ENCODE measurements around the gene IPPK. TPM values are rescaled to one million over a fixed set of nuclear protein-coding genes. Genes with fewer than 3 reads are reported as not detected.
A peak's percentile ranks its signal among the peaks of the same experiment; 100 is the strongest.

The IPPK gene
- total RNA-seq, 3 donors from 2014 or later, result 6.8 to 9.0 (median 7.7) TPM

DNA sequence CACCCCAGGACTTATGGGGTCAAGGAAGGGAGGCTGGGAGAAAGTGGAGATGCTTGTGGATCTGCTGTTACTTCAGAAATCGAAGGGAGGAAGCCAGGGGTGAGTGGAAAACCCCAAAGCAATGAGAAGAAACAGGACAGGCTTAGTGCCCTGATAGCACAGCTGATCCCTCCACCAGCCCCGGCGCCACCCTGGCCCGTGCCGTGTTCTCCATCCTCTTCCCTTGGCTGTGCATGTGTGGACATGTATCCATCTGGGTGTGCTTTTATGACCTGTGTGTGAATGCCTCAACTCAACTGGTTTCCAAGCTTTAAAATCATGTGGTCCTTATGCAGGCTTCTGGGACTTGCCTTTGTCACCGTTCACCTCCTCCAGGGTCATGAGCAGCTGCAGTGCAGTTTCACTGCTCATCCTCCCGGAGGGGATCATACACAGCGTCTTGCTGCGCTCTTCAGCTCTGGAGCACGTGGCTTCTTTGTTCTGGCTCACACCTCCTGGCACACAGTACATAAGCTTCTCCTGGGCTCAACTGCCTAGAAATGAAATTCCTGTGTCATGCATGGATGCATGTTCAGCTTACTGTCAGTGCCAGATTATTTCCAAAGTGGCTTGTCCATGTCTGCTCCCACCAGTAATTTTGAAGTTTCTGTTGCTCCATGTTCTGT, 58.2 kb downstream of the IPPK start:
- ATAC-seq (no peak), DNase-seq (no peak)
- no peak overlapping the region for H3K4me3 ChIP-seq
- no peaks in the 10 kb centered on the region for H3K36me3 ChIP-seq (ENCODE audit: low read depth)
- TF ChIP-seq, protein P1, sequence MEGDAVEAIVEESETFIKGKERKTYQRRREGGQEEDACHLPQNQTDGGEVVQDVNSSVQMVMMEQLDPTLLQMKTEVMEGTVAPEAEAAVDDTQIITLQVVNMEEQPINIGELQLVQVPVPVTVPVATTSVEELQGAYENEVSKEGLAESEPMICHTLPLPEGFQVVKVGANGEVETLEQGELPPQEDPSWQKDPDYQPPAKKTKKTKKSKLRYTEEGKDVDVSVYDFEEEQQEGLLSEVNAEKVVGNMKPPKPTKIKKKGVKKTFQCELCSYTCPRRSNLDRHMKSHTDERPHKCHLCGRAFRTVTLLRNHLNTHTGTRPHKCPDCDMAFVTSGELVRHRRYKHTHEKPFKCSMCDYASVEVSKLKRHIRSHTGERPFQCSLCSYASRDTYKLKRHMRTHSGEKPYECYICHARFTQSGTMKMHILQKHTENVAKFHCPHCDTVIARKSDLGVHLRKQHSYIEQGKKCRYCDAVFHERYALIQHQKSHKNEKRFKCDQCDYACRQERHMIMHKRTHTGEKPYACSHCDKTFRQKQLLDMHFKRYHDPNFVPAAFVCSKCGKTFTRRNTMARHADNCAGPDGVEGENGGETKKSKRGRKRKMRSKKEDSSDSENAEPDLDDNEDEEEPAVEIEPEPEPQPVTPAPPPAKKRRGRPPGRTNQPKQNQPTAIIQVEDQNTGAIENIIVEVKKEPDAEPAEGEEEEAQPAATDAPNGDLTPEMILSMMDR (IDR thresholded peaks at IDR 0.05), result no peak
- intact Hi-C loops (cut with DNase I, micrococcal nuclease), result no loop called here
- H3K4me1 ChIP-seq (ENCODE audit: low read depth), result no peaks in the 10 kb centered on the region
- H3K9me3 ChIP-seq, result no peaks in the 10 kb centered on the region

GRCh38 chr9:92610470-92611420, 59.2 kb downstream of the IPPK start:
- no peaks in the 10 kb centered on the region for H3K4me1 ChIP-seq (ENCODE audit: low read depth)
- H3K4me3 ChIP-seq, result no peak overlapping the region
- peak; percentile 49 for ATAC-seq
- TF ChIP-seq, protein P1 (IDR thresholded peaks at IDR 0.05), result no peak
- DNase-seq, result peak in 1 of 3 donors; percentile 27
- intact Hi-C loops (cut with DNase I, micrococcal nuclease), result no loop called here
- H3K36me3 ChIP-seq (ENCODE audit: low read depth), result no peaks in the 10 kb centered on the region
- no peaks in the 10 kb centered on the region for H3K9me3 ChIP-seq

DNA sequence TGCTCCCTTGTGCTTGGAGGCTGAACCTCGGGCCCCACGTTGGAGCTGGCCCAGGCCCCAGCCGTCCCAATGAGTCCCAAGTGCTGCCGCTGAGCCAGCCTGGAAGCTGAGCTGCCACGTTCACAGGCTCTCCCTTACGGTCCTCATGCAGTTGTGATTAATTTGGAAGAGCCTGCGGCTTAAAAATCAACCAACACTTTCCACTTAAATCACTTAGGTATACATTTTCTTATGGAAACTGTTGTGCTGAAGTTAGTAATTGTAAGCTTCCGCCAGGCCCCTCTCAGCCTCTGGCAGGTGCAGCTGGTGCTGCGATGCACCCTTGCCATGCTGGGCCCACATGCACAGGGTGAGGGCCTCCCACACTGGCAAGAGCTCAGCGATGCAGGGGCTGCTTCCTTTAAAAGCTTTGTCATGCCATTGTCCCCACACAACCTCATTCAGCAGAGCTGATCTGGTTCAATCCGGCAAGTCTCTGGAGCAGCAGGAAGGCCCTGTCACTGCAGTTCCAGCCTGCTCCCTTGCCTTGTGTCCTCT, 61.0 kb downstream of the IPPK start:
- intact Hi-C loops (cut with DNase I, micrococcal nuclease), result no loop called here
- H3K4me1 ChIP-seq (ENCODE audit: low read depth), result no peaks in the 10 kb centered on the region
- ATAC-seq, result no peak
- TF ChIP-seq, protein P1 (IDR thresholded peaks at IDR 0.05), result no peak
- no peaks in the 10 kb centered on the region for H3K36me3 ChIP-seq (ENCODE audit: low read depth)
- no peaks in the 10 kb centered on the region for H3K9me3 ChIP-seq
- no peak overlapping the region for H3K4me3 ChIP-seq
- no peak for DNase-seq

- H3K9me3 ChIP-seq, result no peaks in the 10 kb centered on the region
- intact Hi-C loops (cut with DNase I, micrococcal nuclease), result no loop called here
- TF ChIP-seq, protein P1 (IDR thresholded peaks at IDR 0.05), result no peak
- H3K4me3 ChIP-seq, result no peak overlapping the region
- no peak for DNase-seq
- no peaks in the 10 kb centered on the region for H3K4me1 ChIP-seq (ENCODE audit: low read depth)
- no peak for ATAC-seq
- H3K36me3 ChIP-seq (ENCODE audit: low read depth), result no peaks in the 10 kb centered on the region
These were observed 61.6 kb downstream of the IPPK start for GRCh38 chr9:92608241-92608908.

DNA sequence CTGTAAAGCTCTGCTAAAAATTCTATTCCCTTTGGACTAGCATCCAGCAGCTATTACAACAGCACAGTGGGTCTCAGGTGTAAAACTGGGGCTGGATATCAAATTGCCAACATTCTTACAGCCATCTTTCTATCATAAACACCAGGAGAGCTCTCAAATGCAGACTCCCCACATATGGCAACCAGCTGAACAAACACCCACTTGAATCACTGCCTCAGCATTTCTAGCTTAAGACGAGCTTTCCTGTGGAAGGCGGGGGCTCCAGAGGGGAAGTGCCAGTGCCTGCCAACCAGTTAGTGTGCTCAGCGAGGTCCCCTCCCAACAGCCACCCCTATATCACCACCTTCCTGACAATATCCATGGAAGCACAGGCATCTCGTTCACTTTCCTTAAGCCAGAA, 62.2 kb downstream of the IPPK start:
- intact Hi-C loops (cut with DNase I, micrococcal nuclease), result no loop called here
- Histone ChIP-seq H3K36me3 (ENCODE audit: low read depth) (no peaks in the 10 kb centered on the region), H3K4me3 (no peak overlapping the region), H3K4me1 (ENCODE audit: low read depth) (no peaks in the 10 kb centered on the region), H3K9me3 (no peaks in the 10 kb centered on the region)
- TF ChIP-seq, protein P1 (IDR thresholded peaks at IDR 0.05), result no peak
- DNase-seq (no peak), ATAC-seq (no peak)
